Fibroblast of skin of right quadriceps (primary cell): Measurements from ENCODE around the gene UBL4B.
"Not testable (repeated sequence)": the region's sequence is repeated elsewhere in the genome, so short reads cannot be mapped to it uniquely, and the experiment has no call there.

ENCODE experiments used
- DNase-seq: peaks from one replicate; pipeline ENCODE4 v3.0.0-alpha.2; 2013

UBL4B gene

GRCh38 chr1:110112143-110112542 is at the start of gene UBL4B:
TSS of gene UBL4B (plus strand) at chr1:110112443. CDS start at chr1:110112535, 92 bp downstream.
- no peak for DNase-seq

- no peak for DNase-seq
Observed at GRCh38 chr1:110062612-110063011, 49.6 kb upstream of the UBL4B start.

- DNase-seq, result no peak
Observed at GRCh38 chr1:110063781-110064180, 48.5 kb upstream of the UBL4B start.

- no peak for DNase-seq
Observed at GRCh38 chr1:110064576-110065337, 47.5 kb upstream of the UBL4B start.

GRCh38 chr1:110065841-110066240 is 46.4 kb upstream of the UBL4B start:
- DNase-seq, result no peak

- no peak for DNase-seq
Observed at GRCh38 chr1:110067479-110067892, 44.8 kb upstream of the UBL4B start.

- no peak for DNase-seq
Observed at GRCh38 chr1:110067893-110068645, 44.2 kb upstream of the UBL4B start.

GRCh38 chr1:110068646-110069403 is 43.4 kb upstream of the UBL4B start:
- no peak for DNase-seq

- DNase-seq, result no peak
Observed at GRCh38 chr1:110069404-110070281, 42.6 kb upstream of the UBL4B start.

GRCh38 chr1:110070282-110070669 is 42.0 kb upstream of the UBL4B start:
- no peak for DNase-seq

- no peak for DNase-seq
Observed at GRCh38 chr1:110070671-110071242, 41.5 kb upstream of the UBL4B start, which contains the start of gene ALX3. TSS of gene ALX3 (minus strand) at chr1:110070672. CDS start at chr1:110070612, 60 bp downstream.

GRCh38 chr1:110074166-110074565 is 38.1 kb upstream of the UBL4B start:
- DNase-seq, result no peak

GRCh38 chr1:110076789-110077500 is 35.3 kb upstream of the UBL4B start:
- DNase-seq, result no peak

GRCh38 chr1:110079995-110080394 is 32.2 kb upstream of the UBL4B start:
- not testable (repeated sequence) for DNase-seq

GRCh38 chr1:110081061-110081460 is 31.2 kb upstream of the UBL4B start:
- DNase-seq, result no peak

- no peak for DNase-seq
Observed at GRCh38 chr1:110082477-110082876, 29.8 kb upstream of the UBL4B start.

- no peak for DNase-seq
Observed at GRCh38 chr1:110083061-110083865, 29.0 kb upstream of the UBL4B start.

GRCh38 chr1:110083866-110084226 is 28.4 kb upstream of the UBL4B start:
- no peak for DNase-seq

GRCh38 chr1:110084227-110085078 is 27.8 kb upstream of the UBL4B start:
- DNase-seq, result peak; percentile 40
